Neural progenitor cell (in vitro differentiated cells): Measurements from ENCODE around the gene NACA2.

Source experiments
- EZH2phosphoT487 ChIP-seq: fragments of 200-600 bp; sonication (generic); IDR thresholded peaks from 2 replicates; pipeline ENCODE4 v1.6.1; 2017; ENCODE audit warnings: antibody characterized with exemption
- TF ChIP-seq, protein P1 (sequence below): fragments of 200-600 bp; sonication (generic); IDR thresholded peaks from 2 replicates; pipeline ENCODE4 v1.5.1; 2017; ENCODE audit warnings: antibody characterized with exemption, mild to moderate bottlenecking

DNA sequence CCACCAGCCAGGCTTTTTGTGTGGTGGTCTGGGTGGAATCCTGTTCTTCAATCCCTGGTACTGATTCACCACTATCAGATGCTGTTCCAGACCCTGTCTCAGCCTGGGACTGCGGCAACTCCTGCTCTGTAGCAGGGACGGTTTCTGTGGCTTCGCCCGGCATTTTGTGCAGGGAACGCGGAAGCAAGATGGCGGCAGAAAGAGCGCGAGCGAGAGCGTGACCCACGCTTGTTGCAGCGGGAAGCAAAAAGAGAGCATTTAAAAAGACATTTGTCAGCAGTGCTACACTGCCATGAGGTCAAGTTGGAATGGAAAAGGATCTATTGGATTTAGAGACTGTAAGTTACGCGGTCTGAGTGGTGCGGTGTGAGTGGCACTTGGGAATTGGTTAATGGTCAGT, at the start of gene NACA2:
- TF ChIP-seq, protein P1, sequence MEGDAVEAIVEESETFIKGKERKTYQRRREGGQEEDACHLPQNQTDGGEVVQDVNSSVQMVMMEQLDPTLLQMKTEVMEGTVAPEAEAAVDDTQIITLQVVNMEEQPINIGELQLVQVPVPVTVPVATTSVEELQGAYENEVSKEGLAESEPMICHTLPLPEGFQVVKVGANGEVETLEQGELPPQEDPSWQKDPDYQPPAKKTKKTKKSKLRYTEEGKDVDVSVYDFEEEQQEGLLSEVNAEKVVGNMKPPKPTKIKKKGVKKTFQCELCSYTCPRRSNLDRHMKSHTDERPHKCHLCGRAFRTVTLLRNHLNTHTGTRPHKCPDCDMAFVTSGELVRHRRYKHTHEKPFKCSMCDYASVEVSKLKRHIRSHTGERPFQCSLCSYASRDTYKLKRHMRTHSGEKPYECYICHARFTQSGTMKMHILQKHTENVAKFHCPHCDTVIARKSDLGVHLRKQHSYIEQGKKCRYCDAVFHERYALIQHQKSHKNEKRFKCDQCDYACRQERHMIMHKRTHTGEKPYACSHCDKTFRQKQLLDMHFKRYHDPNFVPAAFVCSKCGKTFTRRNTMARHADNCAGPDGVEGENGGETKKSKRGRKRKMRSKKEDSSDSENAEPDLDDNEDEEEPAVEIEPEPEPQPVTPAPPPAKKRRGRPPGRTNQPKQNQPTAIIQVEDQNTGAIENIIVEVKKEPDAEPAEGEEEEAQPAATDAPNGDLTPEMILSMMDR = no peak
- TF ChIP-seq EZH2phosphoT487 = no peak
